ENCODE data around the gene ARMC2.

GRCh38 chr6:108801366-108801765, 46.9 kb upstream of the ARMC2 start:
- TF ChIP-seq EZH2 (IDR thresholded peaks at IDR 0.05), result no peak
- TF ChIP-seq CTCF (IDR thresholded peaks at IDR 0.05), result no peak
